SK-N-MC (cell line): Measurements from ENCODE around the gene GNAS.

ENCODE experiments used
- EZH2 ChIP-seq: fragments of 200-600 bp; sonication (generic); IDR thresholded peaks from one replicate; pipeline ENCODE4 v1.6.1; 2017; ENCODE audit warnings: antibody characterized with exemption
- FOXP2 ChIP-seq: optimal IDR thresholded peaks from 2 replicates; pipeline ENCODE3; 2011; ENCODE audit warnings: mild to moderate bottlenecking, moderate library complexity; ENCODE audit not compliant: insufficient read depth; ENCODE audit errors: extremely low read length, control extremely low read depth
- POLR2AphosphoS5 ChIP-seq: IDR thresholded peaks from 2 replicates; pipeline ENCODE4 v1.6.1; 2012; ENCODE audit warnings: mild to moderate bottlenecking, low read depth, low read length, borderline replicate concordance

GRCh38 chr20:58880994-58881752, 28.7 kb downstream of the GNAS start:
- no peak for TF ChIP-seq FOXP2
- no peak for TF ChIP-seq POLR2AphosphoS5
- TF ChIP-seq EZH2, result no peak
